ENCODE results near the gene WSCD2.

DNA sequence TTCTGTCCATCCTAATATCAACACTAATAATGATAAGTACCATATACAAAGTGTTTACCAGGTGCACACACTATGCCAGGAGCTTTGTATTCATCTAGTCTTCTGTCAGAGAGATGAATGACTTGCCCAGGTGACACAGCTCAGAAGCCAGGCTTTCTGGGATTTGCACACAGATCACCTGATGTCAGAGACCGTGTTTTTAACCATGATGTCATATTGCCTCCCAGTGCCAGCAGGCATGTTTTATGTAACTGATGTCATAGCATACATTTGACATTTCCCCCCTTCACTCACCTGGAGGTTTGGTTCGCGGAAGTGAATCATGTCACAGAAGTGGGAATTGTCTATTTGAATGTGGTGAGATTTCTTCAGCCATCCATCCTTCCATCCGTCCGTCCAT, 5.7 kb downstream of the WSCD2 start:
- TF ChIP-seq, protein P1, sequence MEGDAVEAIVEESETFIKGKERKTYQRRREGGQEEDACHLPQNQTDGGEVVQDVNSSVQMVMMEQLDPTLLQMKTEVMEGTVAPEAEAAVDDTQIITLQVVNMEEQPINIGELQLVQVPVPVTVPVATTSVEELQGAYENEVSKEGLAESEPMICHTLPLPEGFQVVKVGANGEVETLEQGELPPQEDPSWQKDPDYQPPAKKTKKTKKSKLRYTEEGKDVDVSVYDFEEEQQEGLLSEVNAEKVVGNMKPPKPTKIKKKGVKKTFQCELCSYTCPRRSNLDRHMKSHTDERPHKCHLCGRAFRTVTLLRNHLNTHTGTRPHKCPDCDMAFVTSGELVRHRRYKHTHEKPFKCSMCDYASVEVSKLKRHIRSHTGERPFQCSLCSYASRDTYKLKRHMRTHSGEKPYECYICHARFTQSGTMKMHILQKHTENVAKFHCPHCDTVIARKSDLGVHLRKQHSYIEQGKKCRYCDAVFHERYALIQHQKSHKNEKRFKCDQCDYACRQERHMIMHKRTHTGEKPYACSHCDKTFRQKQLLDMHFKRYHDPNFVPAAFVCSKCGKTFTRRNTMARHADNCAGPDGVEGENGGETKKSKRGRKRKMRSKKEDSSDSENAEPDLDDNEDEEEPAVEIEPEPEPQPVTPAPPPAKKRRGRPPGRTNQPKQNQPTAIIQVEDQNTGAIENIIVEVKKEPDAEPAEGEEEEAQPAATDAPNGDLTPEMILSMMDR (conservative IDR thresholded peaks at IDR 0.05; ENCODE audit: low read depth, low read length), result no peak
- TF ChIP-seq RAD21 (IDR thresholded peaks at IDR 0.05; ENCODE audit: low read length), result no peak

Data from IMR-90 (cell line).